Measurements from ENCODE around the gene DDIAS.
"Not testable (repeated sequence)": the region's sequence is repeated elsewhere in the genome, so short reads cannot be mapped to it uniquely, and the experiment has no call there.

DDIAS gene, protein sequence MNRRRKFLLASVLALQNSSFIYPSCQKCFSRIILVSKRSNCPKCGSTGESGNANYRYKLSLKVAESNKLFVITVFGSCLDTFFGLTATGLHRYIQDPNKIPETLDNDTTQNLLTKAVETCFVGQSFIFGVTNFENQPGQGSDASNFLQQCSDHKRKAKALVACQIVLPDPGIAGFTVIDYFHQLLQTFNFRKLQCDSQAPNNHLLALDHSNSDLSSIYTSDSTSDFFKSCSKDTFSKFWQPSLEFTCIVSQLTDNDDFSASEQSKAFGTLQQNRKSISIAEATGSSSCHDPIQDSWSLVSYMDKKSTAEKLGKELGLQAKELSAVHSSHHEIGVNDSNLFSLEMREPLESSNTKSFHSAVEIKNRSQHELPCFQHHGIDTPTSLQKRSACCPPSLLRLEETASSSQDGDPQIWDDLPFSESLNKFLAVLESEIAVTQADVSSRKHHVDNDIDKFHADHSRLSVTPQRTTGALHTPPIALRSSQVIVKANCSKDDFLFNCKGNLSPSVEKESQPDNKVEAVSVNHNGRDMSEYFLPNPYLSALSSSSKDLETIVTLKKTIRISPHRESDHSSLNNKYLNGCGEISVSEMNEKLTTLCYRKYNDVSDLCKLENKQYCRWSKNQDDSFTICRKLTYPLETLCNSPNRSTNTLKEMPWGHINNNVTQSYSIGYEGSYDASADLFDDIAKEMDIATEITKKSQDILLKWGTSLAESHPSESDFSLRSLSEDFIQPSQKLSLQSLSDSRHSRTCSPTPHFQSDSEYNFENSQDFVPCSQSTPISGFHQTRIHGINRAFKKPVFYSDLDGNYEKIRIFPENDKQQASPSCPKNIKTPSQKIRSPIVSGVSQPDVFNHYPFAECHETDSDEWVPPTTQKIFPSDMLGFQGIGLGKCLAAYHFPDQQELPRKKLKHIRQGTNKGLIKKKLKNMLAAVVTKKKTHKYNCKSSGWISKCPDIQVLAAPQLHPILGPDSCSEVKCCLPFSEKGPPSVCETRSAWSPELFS

DNA sequence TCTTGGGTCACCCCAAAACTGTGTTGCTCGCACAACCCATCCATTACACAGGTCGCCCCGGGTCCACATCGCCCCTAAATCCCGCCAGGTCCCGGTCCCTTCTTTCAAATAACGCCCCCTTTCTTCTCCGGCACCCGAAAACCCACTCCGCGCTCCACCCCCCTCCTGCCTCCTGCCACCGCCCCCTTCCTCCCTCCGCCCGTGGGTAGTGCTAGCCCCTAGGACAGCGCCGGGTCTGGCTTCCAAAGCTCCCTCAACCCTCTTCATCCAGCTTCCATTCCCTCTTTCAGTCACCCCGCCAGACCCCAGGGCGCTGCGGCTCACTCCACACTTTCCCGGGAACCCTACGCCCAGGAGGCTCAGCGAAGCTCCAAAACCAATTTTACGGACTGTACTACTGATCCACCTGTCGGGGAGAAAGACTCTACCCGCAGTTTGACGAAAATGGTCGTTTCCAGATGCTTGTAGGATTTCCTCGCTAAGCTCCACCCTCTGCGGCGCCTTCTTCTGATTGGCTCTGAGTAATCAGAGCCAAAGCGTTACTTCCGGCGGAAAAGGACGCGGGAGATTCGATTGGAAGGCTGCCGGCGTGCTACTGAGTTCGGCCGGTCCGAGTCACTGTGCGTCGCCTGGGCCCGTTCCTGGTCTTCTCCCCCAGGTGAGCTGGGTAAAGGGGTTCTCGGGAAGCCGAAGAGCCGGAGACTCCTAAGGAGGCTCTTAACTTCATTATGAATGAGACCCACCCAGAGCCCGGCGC, at the start of gene DDIAS:
TSS of gene DDIAS (plus strand) at position 572 of the 757 bp plus-strand sequence. CDS start 13,003 bp downstream, outside the sequence.
- peak; percentile 96 for DNase-seq

DNA sequence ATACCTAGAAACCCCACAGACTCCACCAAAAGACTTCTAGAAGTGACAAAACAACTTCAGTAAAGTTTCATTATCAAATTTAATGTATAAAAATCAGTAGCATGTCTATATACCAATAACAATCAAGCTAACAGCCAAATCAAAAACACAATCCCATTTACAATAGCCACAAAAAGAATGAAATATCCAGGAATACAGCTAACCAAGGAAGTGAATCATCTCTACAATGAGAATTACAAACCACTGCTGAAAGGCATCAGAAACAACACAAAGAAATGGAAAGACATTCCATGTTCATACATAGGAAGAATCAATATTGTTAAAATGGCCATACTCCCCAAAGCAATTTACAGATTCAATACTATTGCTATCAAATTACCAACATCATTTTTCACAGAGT, 47.3 kb upstream of the DDIAS start:
- no peak for DNase-seq

DNA sequence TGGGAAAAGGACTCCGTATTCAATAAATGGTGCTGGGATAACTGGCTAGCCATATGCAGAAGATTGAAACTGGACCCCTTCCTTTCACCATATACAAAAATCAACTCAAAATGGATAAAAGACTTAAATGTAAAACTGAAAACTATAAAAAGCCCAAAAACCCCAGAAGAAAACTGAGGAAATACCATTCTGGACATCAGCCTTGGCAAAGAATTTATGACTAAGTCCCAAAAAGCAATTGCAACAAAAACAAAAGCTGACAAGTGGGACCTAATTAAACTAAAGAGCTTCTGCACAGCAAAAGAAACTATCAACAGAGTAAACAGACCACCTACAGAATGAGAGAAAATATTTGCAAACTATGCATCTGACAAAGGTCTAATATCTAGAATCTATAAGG, 46.6 kb upstream of the DDIAS start:
- not testable (repeated sequence) for DNase-seq

GRCh38 chr11:82855616-82856015, 45.9 kb upstream of the DDIAS start:
- DNase-seq, result no peak

GRCh38 chr11:82857145-82857544, 44.4 kb upstream of the DDIAS start:
- DNase-seq, result no peak

DNA sequence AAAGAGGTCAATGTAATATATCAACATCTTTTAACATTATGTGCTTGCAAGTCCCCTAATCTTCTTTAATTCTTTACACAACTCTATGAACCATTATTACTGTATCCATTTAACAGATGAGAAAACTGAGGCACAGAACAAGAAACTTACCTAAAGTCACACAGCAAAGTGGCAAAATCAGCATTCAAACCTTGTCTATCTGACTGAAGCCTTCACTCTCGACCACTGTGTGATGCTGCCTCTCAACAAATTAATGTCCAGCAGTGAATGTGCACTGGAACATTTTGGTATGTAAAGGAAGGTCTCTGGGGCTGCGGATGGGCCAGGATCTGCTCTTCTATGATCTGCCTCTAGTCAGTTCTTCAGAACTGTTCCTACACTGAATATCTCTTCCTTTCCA, 43.4 kb upstream of the DDIAS start:
- no peak for DNase-seq

- no peak for DNase-seq
These were observed 42.9 kb upstream of the DDIAS start for GRCh38 chr11:82858556-82859091.

- no peak for DNase-seq
These were observed 41.8 kb upstream of the DDIAS start for GRCh38 chr11:82859750-82860149.

GRCh38 chr11:82862379-82862778, 39.2 kb upstream of the DDIAS start:
- DNase-seq, result no peak

DNA sequence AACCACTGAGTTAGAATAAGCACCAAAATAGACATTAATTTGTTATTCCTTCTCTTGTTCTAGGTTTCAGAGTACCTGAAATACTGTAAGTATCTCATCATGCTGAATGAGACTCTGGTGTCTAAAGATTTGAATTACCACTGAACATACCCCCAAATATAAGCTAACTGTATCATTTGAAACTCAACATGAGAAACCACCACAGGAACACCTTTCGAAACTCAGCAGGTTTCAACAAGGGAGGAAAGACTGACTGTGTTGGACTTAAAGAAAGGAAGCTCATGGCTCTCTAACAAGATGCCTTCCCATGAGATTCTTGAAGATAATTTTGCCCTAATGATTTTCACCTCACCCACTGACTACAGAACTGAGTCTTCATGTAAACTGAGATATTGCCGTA, 38.3 kb upstream of the DDIAS start:
- no peak for DNase-seq

GRCh38 chr11:82864268-82864667, 37.3 kb upstream of the DDIAS start:
- peak; percentile 18 for DNase-seq

DNA sequence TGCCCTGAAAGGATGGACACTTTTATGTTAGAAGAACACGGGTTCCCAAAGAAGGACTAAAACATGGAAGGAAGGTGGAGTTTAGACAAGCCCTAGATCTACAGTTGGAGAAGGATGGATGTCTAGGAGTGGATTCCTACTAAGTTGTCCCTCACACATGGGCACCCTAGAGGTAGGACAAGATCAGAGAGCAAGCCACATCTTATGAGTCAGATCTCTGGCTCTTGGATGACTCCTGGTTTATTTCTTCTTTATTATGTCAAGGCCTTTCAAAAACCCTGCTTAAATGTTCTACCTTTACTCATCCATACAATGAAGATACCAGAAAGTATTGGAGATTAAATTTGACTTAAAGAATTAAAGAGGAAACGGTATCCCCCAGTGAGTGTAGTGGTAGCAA, 35.7 kb upstream of the DDIAS start:
- no peak for DNase-seq

DNA sequence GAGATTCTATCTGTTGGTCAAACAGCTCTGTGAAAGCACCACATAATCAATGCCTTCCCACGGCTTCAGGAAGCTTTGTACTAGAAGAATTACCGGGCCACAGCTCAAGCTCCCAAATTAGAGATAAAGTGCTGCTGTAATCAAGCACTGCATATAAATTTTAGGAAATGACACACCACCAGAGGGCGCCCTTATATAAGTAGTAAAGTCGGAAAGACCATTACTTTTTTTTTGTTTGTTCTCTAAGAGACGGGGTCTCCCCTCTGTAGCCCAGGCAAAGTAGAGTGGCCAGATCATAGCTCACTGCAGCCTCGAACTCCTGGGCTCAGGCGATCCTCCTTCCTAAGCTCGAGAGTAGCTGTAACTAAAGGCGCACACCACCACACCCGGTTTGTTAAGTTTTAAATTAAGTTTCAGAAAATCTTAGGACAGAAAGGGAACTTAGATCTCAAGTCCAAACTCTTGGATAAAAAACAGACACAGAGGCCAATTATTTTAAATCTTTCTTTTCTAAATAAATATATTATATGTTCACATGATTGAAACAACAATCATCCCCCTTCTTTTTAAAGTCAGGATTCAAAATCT, 33.9 kb upstream of the DDIAS start:
- peak; percentile 82 for DNase-seq

DNA sequence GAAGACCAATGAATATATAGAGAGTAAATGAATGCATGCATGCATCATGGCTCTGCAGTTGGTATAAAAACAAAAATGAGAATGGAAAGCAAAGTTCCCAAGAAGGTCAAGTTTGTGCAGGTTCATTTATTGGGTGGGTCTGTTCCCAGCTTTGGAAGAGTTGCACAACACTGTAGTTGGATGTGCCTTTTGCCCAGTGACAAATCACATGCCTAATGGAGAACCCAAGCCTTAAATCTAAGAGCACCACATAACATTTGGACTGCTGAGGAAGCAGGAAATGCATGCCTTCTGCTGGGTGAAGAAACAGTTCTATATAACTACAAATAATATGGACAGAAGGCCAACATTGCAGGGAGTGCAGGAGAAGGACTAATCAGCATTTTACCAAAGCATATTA, 31.9 kb upstream of the DDIAS start:
- no peak for DNase-seq

DNA sequence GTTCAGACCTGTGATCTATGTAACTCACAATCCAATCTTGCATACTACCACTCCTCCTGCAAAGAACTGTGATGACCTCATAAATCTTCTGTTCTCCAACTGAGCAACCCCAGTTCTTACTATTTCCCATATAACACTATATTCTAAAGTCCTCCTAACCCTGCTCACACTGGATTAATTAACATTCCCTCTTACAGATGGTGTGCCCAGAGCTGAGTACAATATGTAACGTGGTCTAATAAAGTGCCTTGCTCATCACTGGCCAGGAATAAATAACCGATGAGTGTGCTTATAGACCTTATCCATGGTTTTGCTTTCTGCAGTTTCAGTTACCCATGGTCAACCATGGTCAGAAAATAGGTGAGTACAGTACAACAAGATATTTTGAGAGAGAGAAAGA, 29.9 kb upstream of the DDIAS start:
- no peak for DNase-seq

DNA sequence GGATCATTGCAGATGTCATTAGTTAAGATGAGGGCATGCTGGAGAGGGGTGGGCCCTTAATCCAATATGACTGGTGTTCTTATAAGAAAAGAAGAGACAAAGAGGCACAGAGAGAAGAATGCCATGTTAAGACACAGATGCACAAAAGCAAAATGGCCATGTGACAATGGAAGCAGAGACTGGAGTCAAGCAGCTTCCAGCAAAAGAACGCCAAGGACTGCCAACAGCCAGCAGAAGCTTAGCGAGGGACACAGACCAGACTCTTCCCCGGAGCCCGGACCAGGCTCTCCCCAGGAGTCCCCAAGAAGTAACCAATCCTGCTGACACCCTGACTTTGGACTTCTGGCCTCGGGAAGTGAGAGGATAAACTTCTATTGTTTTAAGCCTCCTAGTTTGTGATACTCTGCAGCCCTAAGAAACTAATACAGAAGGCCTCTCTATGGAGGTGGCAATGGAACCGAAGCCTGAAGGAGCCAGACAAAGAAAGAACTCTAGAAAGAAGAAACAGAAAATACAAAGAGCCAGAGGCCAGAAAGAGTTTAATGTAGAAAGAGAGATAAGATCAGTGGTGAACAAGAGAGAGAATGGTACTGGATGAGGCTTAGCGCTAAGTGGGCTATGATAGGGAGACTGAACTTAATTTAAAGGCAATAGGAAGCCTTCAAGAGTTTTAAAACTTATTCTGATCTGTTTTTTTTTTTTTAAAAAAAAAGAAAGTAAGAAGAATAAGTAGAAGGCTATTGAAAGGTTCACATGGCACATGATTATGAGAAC, 29.0 kb upstream of the DDIAS start:
- DNase-seq, result no peak

GRCh38 chr11:82873919-82874333, 27.6 kb upstream of the DDIAS start:
- peak; percentile 15 for DNase-seq

DNA sequence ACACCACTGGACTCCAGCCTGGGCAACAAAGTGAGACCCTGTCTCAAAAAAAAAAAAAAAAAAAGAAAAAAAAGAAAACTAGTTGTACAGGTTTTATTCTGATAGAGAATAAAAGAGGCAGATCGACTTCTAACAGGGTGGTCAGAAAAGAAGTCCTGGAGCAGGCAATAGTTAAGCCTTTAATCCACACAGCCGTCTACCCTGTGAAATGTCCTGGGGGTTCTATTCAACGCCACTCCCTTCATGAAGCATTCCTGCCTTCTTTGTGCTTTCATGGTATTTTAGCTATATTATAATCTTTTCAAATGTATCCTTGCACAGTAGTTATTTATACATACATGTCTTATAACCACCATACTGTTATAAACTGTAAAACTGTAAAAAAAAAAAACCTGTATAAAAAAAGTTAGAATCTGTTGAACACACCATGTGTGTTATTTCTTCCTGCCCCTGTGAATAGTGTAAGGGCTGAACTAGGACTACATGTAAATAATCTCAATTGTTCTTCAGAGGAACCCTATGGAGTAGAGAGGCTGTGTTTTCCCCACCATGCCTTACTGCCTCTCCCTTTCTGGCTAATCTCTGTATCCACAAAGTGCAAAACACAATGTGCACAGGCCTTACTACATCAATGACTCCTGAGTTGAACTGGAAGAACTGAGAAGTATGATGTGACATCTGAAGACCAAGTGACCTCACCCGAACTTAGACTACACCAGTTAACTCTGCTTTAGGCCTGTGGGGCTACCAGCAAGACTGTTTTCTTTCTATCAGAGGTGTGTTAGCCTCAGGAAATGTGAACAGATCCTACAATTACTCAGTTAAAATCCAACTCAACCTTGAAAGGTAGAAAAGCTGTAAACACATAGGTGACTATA, 26.7 kb upstream of the DDIAS start:
- no peak for DNase-seq

- DNase-seq, result no peak
These were observed 17.7 kb upstream of the DDIAS start for GRCh38 chr11:82883853-82884252.

Measured in activated CD4-positive, alpha-beta T cell treated with anti-CD3 and anti-CD28 coated beads, Interleukin-2, Interleukin-6, amounts not matched to agents 100 ng/mL and 50 ng/mL, durations not matched to agents 16 hours and 8 hours (primary cell).